ENCODE results near the gene ITIH3. TPM values are rescaled to one million over a fixed set of nuclear protein-coding genes. Genes with fewer than 3 reads are reported as not detected.

ITIH3 gene
- total RNA-seq, 4 donors from 2014 or later, result 0.26 to 3.7 (median 1.3) TPM; not detected in 1

- H3K4me3 ChIP-seq, result no peak overlapping the region
- DNase-seq, result no peak
- no peak overlapping the region for H3K27ac ChIP-seq
- no peaks in the 10 kb centered on the region for H3K4me1 ChIP-seq
- 80 to 86% methylated on average over 15 to 16 of the region's 19 CpGs for WGBS, 2 donors
- no peak for TF ChIP-seq POLR2A (IDR thresholded peaks at IDR 0.05)
- TF ChIP-seq, protein P1, sequence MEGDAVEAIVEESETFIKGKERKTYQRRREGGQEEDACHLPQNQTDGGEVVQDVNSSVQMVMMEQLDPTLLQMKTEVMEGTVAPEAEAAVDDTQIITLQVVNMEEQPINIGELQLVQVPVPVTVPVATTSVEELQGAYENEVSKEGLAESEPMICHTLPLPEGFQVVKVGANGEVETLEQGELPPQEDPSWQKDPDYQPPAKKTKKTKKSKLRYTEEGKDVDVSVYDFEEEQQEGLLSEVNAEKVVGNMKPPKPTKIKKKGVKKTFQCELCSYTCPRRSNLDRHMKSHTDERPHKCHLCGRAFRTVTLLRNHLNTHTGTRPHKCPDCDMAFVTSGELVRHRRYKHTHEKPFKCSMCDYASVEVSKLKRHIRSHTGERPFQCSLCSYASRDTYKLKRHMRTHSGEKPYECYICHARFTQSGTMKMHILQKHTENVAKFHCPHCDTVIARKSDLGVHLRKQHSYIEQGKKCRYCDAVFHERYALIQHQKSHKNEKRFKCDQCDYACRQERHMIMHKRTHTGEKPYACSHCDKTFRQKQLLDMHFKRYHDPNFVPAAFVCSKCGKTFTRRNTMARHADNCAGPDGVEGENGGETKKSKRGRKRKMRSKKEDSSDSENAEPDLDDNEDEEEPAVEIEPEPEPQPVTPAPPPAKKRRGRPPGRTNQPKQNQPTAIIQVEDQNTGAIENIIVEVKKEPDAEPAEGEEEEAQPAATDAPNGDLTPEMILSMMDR (IDR thresholded peaks at IDR 0.05), result no peak
- no peaks in the 10 kb centered on the region for H3K9me3 ChIP-seq
- H3K27me3 ChIP-seq, result peaks cover 0 to 12% (median 0%) of the 10 kb centered on the region in 4 donors
- intact Hi-C loops (cut with DNase I), result no loop called here
- no peaks in the 10 kb centered on the region for H3K36me3 ChIP-seq
Measured at GRCh38 chr3:52786330-52787215, 8.0 kb upstream of the ITIH3 start.

- Histone ChIP-seq H3K4me1 (no peaks in the 10 kb centered on the region), H3K9me3 (no peaks in the 10 kb centered on the region), H3K27ac (peak overlapping the region in 1 of 4 donors; percentile 34), H3K36me3 (no peaks in the 10 kb centered on the region), H3K27me3 (peaks cover 0 to 6% (median 0%) of the 10 kb centered on the region in 4 donors), H3K4me3 (no peak overlapping the region)
- TF ChIP-seq, protein P1 (IDR thresholded peaks at IDR 0.05), result no peak
- intact Hi-C loops (cut with DNase I), result no loop called here
- DNase-seq, result no peak
- 75 to 93% methylated on average over 7 to 11 of the region's 11 CpGs for WGBS, 2 donors
Measured at GRCh38 chr3:52787246-52787645, 7.3 kb upstream of the ITIH3 start.

DNA sequence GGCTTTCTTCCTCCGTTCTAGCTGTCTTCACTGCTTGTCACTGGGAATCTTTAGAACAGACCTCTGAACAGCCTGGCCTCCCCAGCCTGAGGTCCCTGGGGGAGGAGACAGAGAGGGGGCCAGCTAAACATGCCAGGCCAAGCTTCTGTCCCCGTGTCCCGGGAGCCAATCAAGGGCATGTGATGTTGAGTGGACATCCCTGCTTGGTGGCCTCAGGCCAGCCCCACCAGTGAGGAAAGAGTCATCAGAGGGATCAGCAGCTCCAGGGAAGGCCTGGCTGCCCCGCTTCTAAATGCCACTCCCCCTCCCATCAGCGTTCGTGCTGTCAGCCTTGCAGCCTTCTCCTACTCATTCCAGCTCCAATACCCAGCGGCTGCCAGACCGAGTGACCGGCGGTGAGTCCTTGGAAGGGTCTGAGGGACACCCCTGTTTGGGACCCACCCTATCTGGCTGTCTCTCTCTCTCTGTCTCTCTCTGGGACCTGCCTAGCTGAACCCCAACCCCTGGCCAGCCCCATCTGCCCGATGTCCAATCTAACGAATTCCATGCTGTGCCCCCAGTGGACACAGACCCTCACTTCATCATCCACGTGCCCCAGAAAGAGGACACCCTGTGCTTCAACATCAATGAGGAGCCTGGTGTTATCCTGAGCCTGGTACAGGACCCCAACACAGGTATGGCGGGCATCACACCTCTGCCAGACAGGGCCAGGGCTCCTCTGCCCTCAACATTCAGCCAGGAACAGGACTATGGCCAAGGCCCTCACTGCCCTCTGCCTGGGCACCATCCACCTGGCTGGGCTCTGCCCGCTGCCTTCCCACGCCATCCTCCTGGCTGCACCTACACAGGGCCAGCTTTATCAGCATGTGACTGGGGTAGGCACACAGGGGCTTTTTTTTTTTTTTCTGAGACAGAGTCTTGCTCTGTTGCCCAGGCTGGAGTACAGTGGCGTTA is 6.6 kb upstream of the ITIH3 start:
- TF ChIP-seq POLR2A (IDR thresholded peaks at IDR 0.05), result no peak
- TF ChIP-seq, protein P1 (IDR thresholded peaks at IDR 0.05), result no peak
- no peaks in the 10 kb centered on the region for H3K9me3 ChIP-seq
- intact Hi-C loops (cut with DNase I), result no loop called here
- H3K4me3 ChIP-seq, result no peak overlapping the region
- no peak for DNase-seq
- no peaks in the 10 kb centered on the region for H3K36me3 ChIP-seq
- H3K27me3 ChIP-seq, result no peaks in the 10 kb centered on the region
- WGBS, 2 donors, result 65 to 69% methylated on average over 7 to 14 of the region's 17 CpGs
- H3K4me1 ChIP-seq, result no peaks in the 10 kb centered on the region
- H3K27ac ChIP-seq, result peak overlapping the region in 1 of 4 donors; percentile 34

DNA sequence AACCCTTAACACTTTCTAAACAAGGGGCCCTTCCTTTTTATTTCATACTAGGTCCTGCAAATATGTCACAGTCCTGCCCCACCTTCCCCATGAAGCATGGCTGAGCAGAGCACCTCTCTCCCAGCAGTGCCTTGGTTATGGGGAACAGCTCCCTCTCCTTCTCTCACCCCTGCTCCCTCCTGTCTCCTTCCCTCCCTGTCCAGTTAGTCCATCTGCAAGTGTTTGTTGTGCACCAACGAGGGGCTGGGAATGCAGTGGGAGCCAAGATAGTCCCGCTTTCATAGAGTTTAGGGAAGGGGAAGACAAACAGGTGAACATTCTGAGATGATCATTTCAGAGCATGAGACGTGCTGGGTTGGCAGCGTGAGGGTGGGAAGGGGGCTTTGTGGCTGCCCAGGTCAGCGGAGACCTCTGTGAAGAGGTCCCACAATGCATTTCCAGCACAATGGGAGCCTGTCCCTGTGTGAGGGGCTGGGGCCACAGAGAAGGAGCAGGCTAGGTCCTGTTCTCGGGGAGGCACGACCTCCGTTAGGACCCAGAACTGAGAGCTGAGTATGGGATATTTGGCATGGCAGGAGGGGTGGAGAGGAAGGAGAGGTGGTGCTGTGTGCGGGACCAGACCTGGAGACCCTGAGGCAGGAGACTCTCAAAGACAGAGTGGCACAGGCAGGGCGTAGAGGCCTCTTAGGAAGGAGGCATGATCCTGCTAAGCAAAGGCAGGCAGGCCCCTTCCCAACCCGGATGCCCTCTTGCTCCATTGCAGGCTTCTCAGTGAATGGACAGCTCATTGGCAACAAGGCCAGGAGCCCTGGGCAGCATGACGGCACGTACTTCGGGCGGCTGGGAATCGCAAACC is 5.5 kb upstream of the ITIH3 start:
- H3K4me3 ChIP-seq, result no peak overlapping the region
- 80 to 87% methylated on average over 8 to 13 of the region's 16 CpGs for WGBS, 2 donors
- H3K36me3 ChIP-seq, result no peaks in the 10 kb centered on the region
- TF ChIP-seq POLR2A (IDR thresholded peaks at IDR 0.05), result no peak
- TF ChIP-seq, protein P1 (IDR thresholded peaks at IDR 0.05), result no peak
- peaks cover 0 to 6% (median 0%) of the 10 kb centered on the region in 3 donors for H3K4me1 ChIP-seq
- intact Hi-C loops (cut with DNase I), result no loop called here
- H3K9me3 ChIP-seq, result no peaks in the 10 kb centered on the region
- no peak overlapping the region for H3K27ac ChIP-seq
- no peak for DNase-seq
- no peaks in the 10 kb centered on the region for H3K27me3 ChIP-seq

Measured in esophagus squamous epithelium (tissue), 5 donors.